Fibroblast of the aortic adventitia (primary cell): ENCODE measurements around the gene TNFRSF18. TPM values are rescaled to one million over a fixed set of nuclear protein-coding genes. Genes with fewer than 3 reads are reported as not detected.
"Not testable (repeated sequence)": the region's sequence is repeated elsewhere in the genome, so short reads cannot be mapped to it uniquely, and the experiment has no call there.

Source experiments
- DNase-seq: peaks from one replicate; pipeline ENCODE4 v3.0.0-alpha.2; 2010; ENCODE audit warnings: low read depth
- H3K4me3 ChIP-seq: 2 replicates; pipeline ENCODE4 v1.5.1; 2011; ENCODE audit warnings: low read depth, mild to moderate bottlenecking, control low read depth, low read length, moderate library complexity
- CTCF ChIP-seq: IDR thresholded peaks from 2 replicates; pipeline ENCODE4 v1.5.1; 2011; ENCODE audit warnings: mild to moderate bottlenecking, low read length, control low read depth, inconsistent platforms; ENCODE audit not compliant: insufficient read depth
- total RNA-seq: library from RNA; depleted of rRNA; stranded (reverse); fragments of >200 nt; gene quantifications from 2 replicates; pipeline ENCODE4 v1.2.3, GENCODE V29; 2012; ENCODE audit warnings: low replicate concordance

Gene TNFRSF18
- total RNA-seq, 1 donor: not detected

- TF ChIP-seq CTCF: no peak
- DNase-seq: no peak
- H3K4me3 ChIP-seq: no peak overlapping the region
Observed at GRCh38 chr1:1250786-1251284, 44.4 kb upstream of the TNFRSF18 start.

DNA sequence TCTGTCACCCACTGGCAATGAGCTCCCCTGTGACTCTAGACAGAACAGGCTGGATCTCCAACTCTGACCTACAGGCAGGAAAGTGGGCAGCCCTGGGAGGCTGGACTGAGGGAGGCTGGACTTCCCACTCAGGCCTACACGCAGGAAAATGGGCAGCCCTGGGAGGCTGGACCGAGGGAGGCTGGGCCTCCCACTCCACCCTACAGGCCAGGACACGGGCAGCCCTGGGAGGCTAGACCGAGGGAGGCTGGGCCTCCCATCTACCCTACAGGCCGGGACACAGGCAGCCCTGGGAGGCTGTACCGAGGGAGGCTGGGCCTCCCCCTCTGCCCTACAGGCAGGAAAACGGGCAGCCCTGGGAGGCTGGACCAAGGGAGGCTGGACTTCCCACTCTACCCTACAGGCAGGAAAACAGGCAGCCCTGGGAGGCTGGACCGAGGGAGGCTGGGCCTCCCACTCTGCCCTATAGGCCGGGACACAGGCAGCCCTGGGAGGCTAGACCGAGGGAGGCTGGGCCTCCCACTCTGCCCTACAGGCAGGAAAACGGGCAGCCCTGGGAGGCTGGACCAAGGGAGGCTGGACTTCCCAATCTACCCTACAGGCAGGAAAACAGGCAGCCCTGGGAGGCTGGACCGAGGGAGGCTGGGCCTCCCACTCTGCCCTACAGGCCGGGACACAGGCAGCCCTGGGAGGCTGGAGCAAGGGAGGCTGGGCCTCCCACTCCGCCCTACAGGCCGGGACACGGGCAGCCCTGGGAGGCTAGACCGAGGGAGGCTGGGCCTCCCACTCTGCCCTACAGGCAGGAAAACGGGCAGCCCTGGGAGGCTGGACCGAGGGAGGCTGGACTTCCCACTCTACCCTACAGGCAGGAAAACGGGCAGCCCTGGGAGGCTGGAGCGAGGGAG lies 41.9 kb upstream of the TNFRSF18 start:
- not testable (repeated sequence) for H3K4me3 ChIP-seq, DNase-seq

GRCh38 chr1:1247341-1247913 lies 41.0 kb upstream of the TNFRSF18 start:
- no peak overlapping the region for H3K4me3 ChIP-seq
- no peak for DNase-seq
- TF ChIP-seq CTCF: no peak

- no peak for DNase-seq
- H3K4me3 ChIP-seq: no peak within 1 kb of the TSS
Observed at GRCh38 chr1:1246577-1247340, 40.4 kb upstream of the TNFRSF18 start, which contains the start of gene C1QTNF12. Gene C1QTNF12, minus strand, starts transcription at chr1:1246722. Its CDS starts 32 bp downstream, at chr1:1246690.

GRCh38 chr1:1245817-1246576 lies 39.6 kb upstream of the TNFRSF18 start:
- no peak for TF ChIP-seq CTCF
- DNase-seq: no peak
- no peak overlapping the region for H3K4me3 ChIP-seq

More at GRCh38 chr1:1246577-1247340, 40.4 kb upstream of the TNFRSF18 start, which contains the start of gene C1QTNF12:
- no peak for TF ChIP-seq CTCF

GRCh38 chr1:1245178-1245816 lies 38.9 kb upstream of the TNFRSF18 start:
- TF ChIP-seq CTCF: no peak
- no peak for DNase-seq

More at GRCh38 chr1:1245178-1245816, 38.9 kb upstream of the TNFRSF18 start:
- H3K4me3 ChIP-seq: no peak overlapping the region
